GM21526 (cell line): ENCODE results near the gene FAM78A.

Source experiments
- ATAC-seq: cut with Tn5 transposase; IDR thresholded peaks from one replicate; pipeline ENCODE4 v1.9.1; 2021; ENCODE audit warnings: moderate library complexity; ENCODE audit not compliant: unreplicated experiment, low FRiP score

The FAM78A gene

DNA sequence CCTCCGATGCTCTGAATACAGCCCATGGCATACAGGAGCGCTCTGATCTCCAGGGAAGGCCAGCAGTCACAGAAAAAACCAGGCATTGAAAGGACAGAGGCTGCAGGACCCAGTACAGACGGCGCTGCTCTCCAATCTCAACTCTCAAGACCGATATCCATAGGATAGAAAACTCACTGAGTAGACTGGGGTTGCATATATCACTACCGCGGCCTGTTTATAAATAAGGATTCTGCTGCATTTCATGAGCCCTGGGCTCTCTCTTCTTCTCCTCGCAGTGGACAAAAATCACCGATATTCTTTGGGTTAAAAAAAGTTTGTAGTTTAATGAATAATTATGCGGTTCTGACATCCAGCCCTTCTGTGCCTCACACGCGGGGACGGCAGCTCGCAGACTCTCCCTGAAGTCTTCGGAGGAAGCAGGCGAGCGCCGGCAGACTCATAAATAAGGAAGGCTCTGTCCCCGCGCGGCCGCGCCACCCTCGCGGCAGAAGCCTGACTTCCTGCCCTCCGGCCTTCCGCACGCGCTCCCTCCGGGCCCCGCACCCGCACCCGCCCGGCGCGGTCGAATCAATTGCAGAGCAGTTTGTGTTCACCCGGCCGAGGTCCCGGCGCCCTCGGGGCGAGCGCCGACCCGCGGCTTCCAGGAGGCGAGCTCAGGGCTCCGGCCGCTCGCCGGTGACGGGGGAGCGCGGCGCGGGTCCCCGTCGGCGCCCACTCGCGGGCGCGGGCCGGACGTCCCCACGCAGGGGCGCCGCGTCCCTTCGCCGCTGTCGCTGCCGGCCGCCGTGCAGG, at the start of gene FAM78A:
FAM78A (minus strand) TSS at position 417 of the 795 bp plus-strand sequence; CDS start at position 86, 331 bp downstream.
- no peak for ATAC-seq

DNA sequence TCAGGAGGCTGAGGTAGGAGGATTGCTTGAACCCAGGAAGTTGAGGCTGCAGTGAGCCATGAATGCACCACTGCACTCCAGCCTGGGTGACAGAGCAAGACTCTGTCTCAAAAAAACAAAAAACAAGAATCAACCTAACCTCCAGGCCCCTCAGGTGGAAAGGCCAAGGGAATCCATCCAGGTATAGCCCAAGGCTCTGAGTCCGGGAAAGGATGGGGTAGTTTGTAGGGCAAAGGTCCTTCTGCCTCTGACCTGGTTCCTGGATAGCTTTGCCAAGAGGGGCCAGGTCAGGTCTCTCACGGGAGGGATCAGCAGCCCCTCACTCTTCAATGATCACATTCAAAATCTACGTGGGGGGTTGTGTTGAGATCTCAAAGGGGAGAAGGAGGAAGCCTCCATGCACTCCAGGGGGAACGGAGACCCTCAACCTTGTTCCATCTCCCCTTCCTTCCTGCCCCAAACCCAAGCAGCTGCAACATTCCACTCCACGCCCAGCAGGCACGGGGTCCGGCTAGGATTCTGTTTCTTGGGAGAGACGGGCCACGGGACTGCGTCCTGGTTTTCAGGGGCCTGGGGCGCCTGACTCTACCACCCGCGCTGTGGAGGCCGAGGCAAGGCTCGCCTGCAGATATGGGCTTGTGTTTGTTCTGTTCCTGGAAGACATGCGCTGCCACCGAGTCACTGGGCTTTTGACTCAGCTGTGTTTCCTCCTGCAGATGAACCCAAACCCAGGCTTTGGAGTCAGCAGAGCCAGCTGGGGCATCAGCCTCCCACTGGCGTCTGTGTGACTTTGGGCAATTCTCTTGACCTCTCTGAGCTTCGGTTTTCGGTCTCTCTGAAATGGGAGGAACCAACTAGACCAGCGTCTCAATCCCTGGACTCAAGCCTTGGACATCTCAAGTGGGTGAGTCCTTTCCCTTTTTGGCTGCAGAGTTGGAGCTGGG, 48.7 kb upstream of the FAM78A start:
- no peak for ATAC-seq

DNA sequence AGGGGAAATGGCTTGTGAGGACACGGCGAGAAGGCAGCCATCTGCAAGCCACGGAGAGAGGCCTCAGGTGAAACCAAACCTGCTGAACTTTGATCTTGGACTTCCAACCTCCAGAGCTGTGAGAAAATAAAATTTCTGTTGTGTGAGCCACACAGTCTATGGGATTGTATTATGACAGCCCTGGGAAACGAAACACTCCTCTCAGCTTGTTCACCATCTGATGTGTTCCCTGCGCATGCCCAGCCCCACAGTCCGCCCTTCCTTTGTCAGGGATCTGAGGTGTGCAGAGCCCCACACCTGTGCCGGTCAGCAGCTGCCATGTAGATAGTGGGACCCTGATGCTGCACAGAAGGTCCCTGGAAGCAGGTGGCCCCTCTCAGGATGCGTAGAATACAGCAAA, 47.3 kb upstream of the FAM78A start:
- ATAC-seq: no peak

GRCh38 chr9:131320031-131320685, 43.8 kb upstream of the FAM78A start:
- no peak for ATAC-seq

- ATAC-seq: no peak
Measured at GRCh38 chr9:131319486-131319885, 43.2 kb upstream of the FAM78A start.

DNA sequence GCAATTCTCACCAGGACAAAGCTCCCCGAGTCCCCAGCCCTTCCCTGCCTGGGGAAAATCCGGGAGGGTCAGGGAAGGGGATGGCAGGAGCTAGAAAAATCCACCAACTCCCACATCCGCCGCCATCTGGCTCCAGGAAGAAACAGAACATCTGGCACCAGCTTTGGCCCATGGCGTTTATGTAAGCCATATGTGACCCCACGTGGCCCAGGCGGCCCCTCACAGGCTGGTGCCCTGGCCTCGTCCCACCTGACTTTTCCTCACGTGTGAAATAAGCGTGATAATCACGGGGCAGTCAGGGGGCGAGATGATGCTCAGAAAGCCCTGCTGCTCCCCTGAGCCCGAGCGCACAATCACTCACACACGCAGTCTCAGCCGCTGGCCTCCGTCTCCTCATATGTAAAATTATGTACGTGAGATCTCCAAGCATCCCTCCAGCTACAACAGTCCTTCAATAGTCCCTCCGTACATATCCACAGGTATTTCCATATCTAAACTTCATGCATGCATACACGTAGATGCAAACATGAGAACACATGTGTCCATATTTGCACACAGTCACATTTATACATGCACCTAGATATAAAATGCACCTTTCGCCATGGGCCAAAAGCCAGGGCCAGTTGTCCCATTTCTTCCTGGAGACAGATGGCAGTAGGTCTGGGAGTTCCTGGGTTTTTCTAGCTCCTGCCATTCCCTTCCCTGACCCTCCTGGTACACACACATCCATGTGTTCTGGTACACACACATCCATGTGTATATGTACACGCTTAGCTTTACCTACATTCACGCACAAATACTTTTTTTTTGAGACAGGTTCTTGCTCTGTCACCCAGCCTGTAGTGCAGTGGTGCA, 42.1 kb upstream of the FAM78A start:
- ATAC-seq: no peak

DNA sequence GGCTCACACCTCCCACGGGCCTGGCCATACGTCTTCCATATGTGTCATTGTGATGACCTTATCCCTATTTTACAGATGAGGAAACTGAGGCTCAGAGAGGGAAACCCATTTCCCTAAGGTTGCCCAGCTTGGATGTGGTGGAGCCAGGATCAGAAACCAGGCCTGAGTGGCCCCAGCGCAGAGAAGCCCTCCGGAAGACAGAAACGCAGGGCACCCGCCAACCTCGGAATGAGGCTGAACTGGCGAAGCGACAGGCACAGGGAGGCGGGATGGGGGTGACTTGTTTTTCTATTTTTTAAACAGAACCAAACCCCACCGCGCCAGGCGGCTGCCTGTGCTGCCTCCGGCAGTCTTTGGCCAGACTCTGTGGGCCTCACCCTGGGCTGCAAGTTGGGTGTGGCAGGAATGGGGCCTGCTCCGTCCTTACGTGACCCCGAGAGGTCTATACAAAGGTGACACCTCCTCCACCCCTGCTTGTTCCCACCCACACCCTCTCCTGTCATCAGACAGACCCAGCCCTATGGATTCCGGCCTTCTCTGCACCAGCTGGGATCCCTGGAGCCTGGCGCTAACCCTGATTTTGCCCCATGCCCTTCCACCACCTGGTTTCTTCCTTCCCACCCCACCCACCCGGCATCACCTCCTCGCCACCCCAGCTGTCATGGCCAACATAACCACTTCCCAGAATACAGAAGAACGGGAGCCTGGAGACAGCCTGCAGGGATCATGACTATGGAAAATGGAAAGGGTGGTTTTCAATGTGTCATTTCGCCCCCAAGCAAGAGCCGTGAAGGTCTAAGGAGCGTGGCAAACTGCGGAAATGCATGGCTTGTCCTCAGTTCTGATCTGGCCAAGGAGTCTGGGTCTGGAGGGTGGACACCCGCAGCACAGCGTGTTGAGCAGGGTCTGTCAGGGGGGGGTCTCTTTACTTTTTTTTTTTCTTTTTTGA, 36.8 kb upstream of the FAM78A start:
- ATAC-seq: no peak

- no peak for ATAC-seq
Measured at GRCh38 chr9:131312246-131312645, 35.9 kb upstream of the FAM78A start.

DNA sequence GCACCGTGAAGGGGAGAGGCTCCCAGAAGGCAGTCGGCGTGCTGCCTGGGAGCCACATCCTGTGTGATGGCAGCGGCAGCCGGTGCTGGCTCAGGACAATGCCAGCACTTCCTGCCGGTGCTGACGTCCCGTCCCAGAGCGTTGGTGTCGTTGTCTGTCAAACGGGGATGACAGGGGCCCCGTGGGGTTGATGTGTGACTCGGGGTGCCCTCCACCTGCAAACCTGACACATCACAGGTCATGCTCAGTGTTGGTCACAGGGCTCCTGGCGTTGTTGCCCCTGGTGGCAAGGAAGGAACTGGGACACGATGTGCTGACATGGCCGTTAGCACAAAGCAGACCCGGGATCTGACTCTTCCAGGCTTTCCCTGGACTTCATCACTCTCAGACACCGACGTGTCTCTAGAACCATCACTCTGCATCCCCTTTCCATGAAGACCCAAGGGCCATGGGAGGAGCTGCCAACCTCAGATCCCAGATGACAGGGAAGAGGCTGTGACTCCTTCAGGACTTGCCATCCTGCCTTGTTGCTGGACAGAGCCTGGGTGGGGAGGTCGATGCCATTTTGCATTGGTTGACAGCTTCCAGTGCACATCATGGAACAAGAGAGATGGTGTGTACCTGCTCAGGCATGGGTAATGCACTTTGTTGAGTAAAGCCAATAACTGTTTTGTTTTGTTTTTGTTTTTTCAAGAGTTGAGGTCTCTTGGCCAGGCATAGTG, 34.7 kb upstream of the FAM78A start:
- no peak for ATAC-seq

DNA sequence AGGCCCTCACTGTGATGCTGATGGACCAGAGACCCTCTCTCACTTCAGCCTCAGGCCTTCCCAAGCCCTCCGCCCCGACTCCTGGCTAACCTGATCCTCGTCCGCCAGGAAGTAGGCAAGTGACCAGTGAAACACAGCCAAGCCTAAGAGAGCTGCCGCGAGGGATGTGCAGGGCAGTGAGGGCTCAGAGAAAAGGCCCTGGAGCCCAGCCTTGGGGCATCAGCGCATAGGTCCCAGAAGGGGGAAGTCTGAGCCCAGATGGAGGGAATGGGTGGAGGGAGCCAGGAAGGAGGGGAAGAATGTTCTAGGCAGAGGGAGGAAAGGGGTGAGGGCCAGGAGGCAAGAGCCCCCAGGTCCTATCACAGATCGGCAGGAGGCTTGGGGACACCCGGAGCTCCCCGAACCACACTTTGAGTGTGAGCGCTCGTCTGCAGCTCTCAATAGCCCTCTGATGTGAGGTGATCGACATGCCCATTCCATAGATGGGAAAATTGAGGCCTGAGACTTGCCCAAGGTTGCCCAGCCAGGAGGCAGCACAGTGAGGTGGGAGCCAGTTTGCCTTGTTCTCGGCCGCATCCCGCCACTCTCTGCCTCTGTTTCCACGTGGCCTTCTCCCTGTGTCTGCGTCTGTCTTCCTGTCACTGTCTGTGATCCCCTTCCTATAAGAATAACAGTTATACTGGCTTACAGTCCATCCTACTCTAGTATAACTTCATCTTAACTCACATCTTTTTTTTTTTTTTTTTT, 33.4 kb upstream of the FAM78A start:
- no peak for ATAC-seq

DNA sequence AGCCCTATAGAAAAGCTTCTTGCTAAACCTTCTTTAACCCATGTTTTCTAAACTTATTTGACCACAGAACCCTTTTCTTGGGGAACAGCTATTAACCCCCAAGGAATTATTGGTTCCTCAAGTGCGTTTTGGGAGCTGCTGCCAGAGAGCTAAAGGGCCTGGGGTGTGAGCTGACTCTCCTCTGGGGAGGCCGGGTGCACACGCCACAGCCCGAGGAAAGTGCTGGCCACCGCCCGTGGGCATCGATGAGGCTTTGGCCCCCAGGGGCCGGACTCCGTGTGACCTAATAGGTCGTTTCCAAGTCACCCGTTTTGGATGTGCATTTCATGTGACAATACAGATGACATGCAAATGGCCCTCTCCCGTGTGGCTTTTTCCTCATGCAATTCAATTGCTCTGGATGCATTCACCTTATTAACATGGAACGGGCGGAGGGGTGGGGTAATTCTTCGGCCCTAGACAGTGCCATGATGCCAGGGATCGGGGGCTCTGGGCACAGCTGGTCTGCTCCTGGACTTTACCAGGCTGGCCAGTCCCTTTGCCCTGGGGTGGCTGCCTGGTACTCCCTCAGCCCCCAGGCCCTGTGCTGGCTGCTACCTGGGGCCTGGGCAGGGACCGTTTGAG, 32.7 kb upstream of the FAM78A start:
- ATAC-seq: no peak

DNA sequence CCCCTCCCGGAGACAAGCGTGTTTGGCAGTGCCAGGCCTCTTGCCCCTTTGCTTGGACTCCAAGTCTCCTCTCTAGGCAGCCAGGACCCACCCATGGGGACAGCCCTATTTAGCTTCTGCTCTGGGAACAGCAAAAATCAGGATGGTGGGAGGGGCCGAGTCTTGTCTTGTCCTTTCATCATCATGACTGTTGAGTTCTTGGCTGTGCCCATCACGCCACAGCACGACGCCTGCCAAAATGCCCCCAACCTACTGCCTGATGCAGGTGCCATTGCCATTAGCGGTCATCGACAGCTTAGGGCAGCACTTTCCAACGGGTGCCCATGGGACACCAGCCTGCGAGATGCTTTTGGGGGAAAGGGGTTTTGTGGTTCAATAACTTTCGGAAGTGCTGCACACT, 32.1 kb upstream of the FAM78A start:
- no peak for ATAC-seq

- no peak for ATAC-seq
Measured at GRCh38 chr9:131307974-131308373, 31.7 kb upstream of the FAM78A start.

DNA sequence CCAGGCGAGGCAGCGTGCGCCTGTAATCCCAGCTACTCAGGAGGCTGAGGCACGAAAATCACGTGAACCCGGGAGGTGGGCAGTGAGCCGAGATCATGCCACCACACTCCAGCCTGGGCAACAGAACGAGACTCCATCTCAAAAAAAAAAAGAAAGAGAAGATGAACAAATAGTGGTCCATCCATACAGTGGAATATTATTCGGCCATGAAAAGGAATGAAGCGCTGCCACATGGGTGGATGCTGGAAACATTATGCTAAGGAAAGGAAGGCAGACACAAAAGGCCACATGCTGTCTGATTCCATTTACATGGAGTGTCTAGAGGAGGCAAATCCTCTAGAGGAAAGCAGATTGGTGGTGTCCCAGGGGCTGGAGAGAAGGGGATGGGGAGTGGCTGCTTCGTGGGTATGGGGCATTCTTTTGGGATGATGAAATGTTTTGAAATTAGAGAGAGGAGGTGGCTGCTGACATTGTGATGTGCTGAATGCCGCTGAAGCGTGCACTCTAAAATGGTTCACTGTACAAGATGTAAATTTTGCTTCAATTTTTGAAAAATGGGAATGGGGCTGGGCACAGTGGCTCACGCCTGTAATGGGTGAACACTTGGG, 30.2 kb upstream of the FAM78A start:
- ATAC-seq: no peak

DNA sequence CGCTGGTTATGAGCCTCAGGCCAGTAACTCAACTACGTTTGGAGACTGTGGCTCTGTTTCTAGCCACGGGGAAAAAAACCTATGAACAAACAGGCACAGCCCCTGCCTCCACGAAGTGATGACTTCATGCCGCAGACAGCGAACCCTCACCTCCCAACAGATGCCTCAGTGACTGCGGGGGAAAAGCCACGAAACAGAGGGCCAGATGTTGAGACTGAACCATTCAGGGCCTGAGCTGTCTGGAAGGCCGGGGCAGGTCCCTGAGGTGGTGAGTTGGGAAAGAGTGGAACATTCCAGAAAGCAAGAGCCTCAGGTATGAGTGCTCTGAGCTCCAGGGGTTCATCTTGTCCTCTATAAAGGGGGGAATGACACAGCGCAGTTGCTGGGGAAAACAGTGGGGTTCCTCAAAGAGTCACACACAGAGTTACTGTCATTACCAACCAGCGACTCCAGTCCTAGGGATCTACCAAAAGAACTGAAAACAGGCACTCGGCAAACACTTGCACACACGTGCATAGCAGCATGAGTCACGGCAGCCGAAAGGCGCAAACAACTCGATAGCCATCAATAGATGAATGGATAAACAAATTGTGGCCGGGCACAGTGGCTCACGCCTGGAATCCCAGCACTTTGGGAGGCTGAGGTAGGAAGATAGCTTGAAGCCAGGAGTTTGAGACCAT, 28.5 kb upstream of the FAM78A start:
- no peak for ATAC-seq
